B cell (primary cell): ENCODE results near the gene HEBP1.
"Not testable (repeated sequence)": the region's sequence is repeated elsewhere in the genome, so short reads cannot be mapped to it uniquely, and the experiment has no call there.

Source experiments
- CTCF ChIP-seq: fragments of 200-600 bp; IDR thresholded peaks from one replicate; pipeline ENCODE4 v1.8.0; 2022; ENCODE audit warnings: antibody characterized with exemption, mild to moderate bottlenecking
- EZH2 ChIP-seq: IDR thresholded peaks from 2 replicates; pipeline ENCODE4 v1.6.1; 2012; ENCODE audit warnings: borderline replicate concordance, low read depth, mild to moderate bottlenecking, moderate library complexity, low read length; ENCODE audit not compliant: insufficient read depth, poor library complexity, severe bottlenecking

- TF ChIP-seq CTCF, EZH2: not testable (repeated sequence)
These were observed 35.3 kb upstream of the HEBP1 start for GRCh38 chr12:13035335-13035734.
